Right ventricle myocardium inferior (tissue), 1 donor: ENCODE data around the gene MCF2L. TPM values are rescaled to one million over a fixed set of nuclear protein-coding genes. Genes with fewer than 3 reads are reported as not detected.
"Not testable (repeated sequence)": the region's sequence is repeated elsewhere in the genome, so short reads cannot be mapped to it uniquely, and the experiment has no call there.

Source experiments
- ATAC-seq: fragments of 200-7000 bp; cut with Tn5 transposase; one replicate; pipeline ENCODE4 v1.9.1; 2020; ENCODE audit warnings: mild to moderate bottlenecking, moderate library complexity
- DNase-seq: peaks from one replicate; pipeline ENCODE4 v3.0.0; 2021; ENCODE audit errors: missing footprints
- intact Hi-C: fragments of 100-400 bp; cut with DNase I; formaldehyde crosslinking; loops from one replicate; pipeline ENCODE4 v1.11.0; 2022
- total RNA-seq: library from RNA; stranded (reverse); fragmentation: NEBNext Ultra II Directional; extraction: Animal tissue kit (Norgen Biotek cat#: 25700); gene quantifications from one replicate; pipeline ENCODE4 v1.2.1, GENCODE V29; 2021
- donor health status: DM: no; HTN: yes; CAD: no; lungs with severe emphysema.

MCF2L gene
- total RNA-seq, 1 donor from 2014 or later, result 45.9 TPM

DNA sequence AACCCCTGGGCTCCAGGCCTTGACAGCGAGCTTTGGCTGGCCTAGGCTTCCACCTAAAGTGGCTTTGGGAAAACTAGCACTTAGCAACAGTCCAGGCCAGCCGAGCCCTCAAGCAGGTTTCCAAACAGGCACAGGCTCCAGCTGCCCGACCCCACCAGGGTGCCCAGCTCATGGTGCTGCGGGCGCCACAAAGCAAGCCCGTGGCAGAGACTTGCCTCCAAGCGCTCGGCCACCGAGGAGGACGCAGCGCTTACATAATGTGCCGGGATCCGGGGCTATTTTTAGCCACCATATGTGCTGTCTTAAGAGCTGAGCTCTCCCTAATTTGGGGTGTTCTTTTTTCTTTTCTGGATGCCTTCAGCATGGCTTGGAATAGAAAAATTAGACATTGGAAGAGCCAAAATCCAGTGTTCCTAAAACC lies 80.5 kb downstream of the MCF2L start:
- ATAC-seq (peak; percentile 48), DNase-seq (peak; percentile 62)
- intact Hi-C loops, result loop anchor here (5.0 kb wide), 1 partner anchor 103 kb away; no protein-coding TSS in a partner anchor

GRCh38 chr13:113049981-113050380 lies 81.0 kb downstream of the MCF2L start:
- intact Hi-C loops, result loop anchor here (5.0 kb wide), 1 partner anchor 102 kb away; no protein-coding TSS in a partner anchor
- ATAC-seq (no peak), DNase-seq (no peak)

- DNase-seq (peak; percentile 55), ATAC-seq (no peak)
- intact Hi-C loops, result no loop called here
Measured at GRCh38 chr13:113050734-113051431, 81.9 kb downstream of the MCF2L start.

GRCh38 chr13:113051641-113052040 lies 82.6 kb downstream of the MCF2L start:
- ATAC-seq (no peak), DNase-seq (no peak)
- intact Hi-C loops, result no loop called here

DNA sequence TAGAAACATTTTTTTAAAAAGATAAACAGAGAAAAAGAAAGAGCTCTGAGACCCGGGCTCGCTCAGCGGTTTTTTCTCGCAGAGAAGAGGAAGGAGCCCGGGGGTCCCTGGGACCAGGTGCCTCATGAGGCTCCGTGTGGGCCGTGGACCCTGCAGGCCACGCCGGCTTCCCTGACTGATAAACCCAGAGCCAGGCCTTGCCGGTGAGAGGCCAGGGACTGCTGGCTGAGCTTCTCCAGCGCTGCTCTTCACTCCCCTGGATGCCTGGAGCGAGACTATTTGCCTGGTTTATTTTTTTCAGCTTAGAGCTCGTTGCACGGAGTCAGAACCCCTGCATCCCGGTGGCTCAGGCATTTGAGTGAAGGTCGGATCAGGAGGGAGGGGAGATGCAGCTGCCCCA lies 83.2 kb downstream of the MCF2L start:
- no peak for ATAC-seq
- intact Hi-C loops, result no loop called here
- DNase-seq, result no peak

DNA sequence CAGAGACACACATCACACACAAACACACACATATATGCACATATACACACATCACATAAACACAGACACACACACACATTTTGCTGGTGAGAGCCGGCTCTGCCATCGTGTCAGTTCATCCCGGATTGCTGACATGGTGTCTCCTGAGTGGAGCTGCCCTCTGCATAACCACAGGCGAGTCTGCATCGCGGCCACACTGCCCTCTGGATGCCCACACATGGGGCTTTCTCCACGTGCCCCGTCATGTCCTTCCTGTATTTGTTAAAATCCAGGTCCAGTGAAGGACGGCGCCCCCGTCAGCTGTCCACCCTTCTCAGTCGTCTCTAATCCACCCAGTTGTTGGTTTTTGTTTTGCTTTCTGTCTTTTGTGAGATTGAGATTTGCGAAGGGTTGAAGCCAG lies 84.0 kb downstream of the MCF2L start:
- DNase-seq, result peak; percentile 53
- ATAC-seq, result no peak
- intact Hi-C loops, result no loop called here

GRCh38 chr13:113053376-113053775 lies 84.4 kb downstream of the MCF2L start:
- ATAC-seq, result no peak
- DNase-seq, result peak; percentile 37
- intact Hi-C loops, result no loop called here

GRCh38 chr13:113053801-113054604 lies 85.0 kb downstream of the MCF2L start:
- ATAC-seq (no peak), DNase-seq (peak; percentile 60)
- intact Hi-C loops, result no loop called here

DNA sequence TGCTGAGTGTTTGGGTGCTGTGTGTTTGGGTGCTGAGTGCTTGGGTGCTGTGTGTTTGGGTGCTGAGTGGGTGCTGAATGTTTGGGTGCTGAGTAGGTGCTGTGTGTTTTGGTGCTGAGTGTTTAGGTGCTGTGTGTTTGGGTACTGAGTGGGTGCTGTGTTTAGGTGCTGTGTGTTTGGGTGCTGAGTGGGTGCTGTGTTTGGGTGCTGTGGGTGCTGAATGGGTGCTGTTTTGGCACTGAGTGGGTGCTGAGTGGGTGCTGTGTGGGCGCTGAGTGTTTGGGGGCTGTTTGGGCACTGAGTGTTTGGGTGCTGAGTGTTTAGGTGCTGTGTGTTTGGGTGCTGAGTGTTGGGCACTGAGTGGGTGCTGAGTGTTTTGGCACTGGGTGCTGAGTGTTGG lies 88.1 kb downstream of the MCF2L start:
- intact Hi-C loops, result no loop called here
- DNase-seq (no peak), ATAC-seq (no peak)

GRCh38 chr13:113057559-113057958 lies 88.5 kb downstream of the MCF2L start:
- DNase-seq, ATAC-seq, intact Hi-C loops: not testable (repeated sequence)

DNA sequence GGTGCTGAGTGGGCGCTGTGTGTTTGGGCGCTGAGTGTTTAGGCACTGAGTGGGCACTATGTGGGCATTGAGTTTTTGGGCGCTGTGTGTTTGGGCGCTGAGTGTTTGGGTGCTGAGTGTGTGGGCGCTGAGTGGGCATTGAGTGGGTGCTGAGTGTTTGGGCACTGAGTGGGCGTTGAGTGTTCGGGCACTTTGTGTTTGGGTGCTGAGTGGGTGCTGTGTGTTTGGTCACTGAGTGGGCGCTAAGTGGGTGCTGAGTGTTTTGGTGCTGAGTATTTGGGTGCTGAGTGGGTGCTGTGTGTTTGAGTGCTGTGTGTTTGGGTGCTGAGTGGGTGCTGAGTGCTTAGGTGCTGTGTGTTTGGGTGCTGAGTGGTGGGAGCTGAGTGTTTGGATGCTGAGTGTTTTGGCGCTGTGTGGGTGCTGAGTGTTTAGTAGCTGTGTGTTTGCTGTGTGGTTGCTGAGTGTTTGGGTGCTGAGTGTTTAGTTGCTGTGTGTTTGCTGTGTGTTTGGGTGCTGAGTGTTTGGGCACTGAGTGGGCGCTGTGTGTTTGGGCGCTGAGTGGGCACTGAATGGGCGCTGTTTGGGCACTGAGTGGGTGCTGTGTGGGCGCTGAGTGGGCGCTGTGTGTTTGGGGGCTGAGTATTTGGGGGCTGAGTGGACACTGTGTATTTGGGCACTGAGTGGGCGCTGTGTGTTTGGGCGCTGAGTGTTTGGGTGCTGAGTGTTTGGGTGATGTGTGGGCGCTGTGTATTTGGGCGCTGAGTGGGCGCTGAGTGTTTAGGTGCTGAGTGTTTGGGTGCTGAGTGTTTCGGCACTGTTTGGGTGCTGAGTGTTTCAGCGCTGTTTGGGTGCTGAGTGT lies 89.3 kb downstream of the MCF2L start:
- DNase-seq (peak; percentile 37), ATAC-seq (no peak)
- intact Hi-C loops, result no loop called here

GRCh38 chr13:113058988-113059850 lies 90.2 kb downstream of the MCF2L start:
- intact Hi-C loops, result no loop called here
- peak; percentile 55 for DNase-seq
- ATAC-seq, result no peak

DNA sequence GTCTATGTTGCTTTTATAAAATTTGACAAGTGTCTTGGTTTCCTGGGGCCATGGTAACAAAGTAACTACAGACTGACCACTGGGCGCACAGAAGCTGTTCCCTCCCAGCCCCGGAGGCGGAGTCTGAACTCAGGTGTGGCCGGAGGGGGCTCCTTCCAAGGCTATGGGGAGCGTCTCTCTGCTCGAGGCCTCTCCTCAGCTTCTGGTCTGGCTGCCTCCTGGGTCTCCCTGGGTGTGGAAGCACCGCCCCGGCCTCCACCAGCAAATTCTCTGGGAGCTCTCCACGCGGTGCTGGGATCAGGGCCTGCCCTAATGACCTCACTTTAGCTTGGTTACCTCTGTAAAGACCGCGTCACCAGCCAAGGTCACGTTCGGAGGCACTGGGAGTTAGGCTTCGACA lies 90.9 kb downstream of the MCF2L start:
- intact Hi-C loops, result no loop called here
- ATAC-seq (no peak), DNase-seq (peak; percentile 63)

- ATAC-seq (no peak), DNase-seq (peak; percentile 9)
- intact Hi-C loops, result no loop called here
Measured at GRCh38 chr13:113060557-113061270, 91.7 kb downstream of the MCF2L start.

GRCh38 chr13:113061271-113061625 lies 92.2 kb downstream of the MCF2L start:
- peak; percentile 62 for DNase-seq
- no peak for ATAC-seq
- intact Hi-C loops, result no loop called here

DNA sequence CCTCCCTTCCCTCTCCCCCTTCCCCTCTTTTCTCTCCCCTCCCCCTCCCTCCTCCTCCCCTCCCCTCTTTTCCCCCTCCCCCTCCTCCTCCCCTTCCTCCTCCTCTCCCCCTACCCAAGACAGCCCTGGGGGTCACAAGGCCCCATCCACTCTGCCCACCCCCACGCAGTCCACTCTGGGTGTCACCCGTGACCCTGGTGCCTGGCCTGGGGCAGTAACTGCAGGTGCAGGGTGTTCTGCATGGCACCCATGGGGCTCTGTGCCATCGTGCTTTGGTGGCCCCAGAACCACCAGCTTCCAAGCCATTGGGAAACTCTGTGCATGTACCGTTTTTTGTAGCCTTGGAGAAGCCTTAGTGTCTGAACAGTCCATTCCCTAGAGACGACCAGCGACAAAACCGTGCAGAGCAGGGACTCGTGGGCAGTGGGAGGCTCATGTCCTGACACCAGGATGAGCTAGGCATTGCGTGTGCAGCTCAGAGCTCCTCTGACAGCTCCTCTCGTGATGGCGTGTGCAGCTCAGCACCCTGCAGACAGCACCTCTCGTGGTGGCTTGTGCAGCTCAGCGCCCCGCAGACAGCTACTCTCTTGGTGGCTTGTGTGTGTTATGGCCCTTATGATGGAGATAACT lies 92.9 kb downstream of the MCF2L start:
- no peak for ATAC-seq
- intact Hi-C loops, result no loop called here
- DNase-seq, result peak; percentile 33

GRCh38 chr13:113062691-113063090 lies 93.7 kb downstream of the MCF2L start:
- peak; percentile 31 for DNase-seq
- no peak for ATAC-seq

More at GRCh38 chr13:113062691-113063090, 93.7 kb downstream of the MCF2L start:
- intact Hi-C loops, result no loop called here
